ENCODE results near the gene PTTG1IP. TPM values are rescaled to one million over a fixed set of nuclear protein-coding genes. Genes with fewer than 3 reads are reported as not detected.

PTTG1IP gene
- total RNA-seq, 2 donors from 2014 or later = 284 to 303 TPM

GRCh38 chr21:44872323-44872648 is 1.2 kb downstream of the PTTG1IP start:
- Histone ChIP-seq H3K27me3 (no peaks in the 10 kb centered on the region), H3K27ac (peak overlapping the region; percentile 89 to 97), H3K36me3 (peaks cover 2% of the 10 kb centered on the region), H3K4me1 (peaks cover 0 to 72% of the 10 kb centered on the region in 2 donors), H3K4me3 (peak overlapping the region; percentile 89 to 93), H3K9me3 (no peaks in the 10 kb centered on the region)
- TF ChIP-seq CTCF (IDR thresholded peaks at IDR 0.05) = no peak
- no peak for DNase-seq (ENCODE audit: low spot score)

GRCh38 chr21:44871576-44872269 is 1.8 kb downstream of the PTTG1IP start:
- Histone ChIP-seq H3K36me3 (peaks cover 5% of the 10 kb centered on the region), H3K9me3 (no peaks in the 10 kb centered on the region), H3K27me3 (no peaks in the 10 kb centered on the region), H3K4me3 (peak overlapping the region; percentile 89 to 93), H3K4me1 (peaks cover 0 to 77% of the 10 kb centered on the region in 2 donors), H3K27ac (peak overlapping the region; percentile 89 to 97)
- TF ChIP-seq CTCF (IDR thresholded peaks at IDR 0.05) = no peak
- DNase-seq (ENCODE audit: low spot score) = peak; percentile 86

- Histone ChIP-seq H3K27ac (peak overlapping the region; percentile 89 to 97), H3K9me3 (no peaks in the 10 kb centered on the region), H3K36me3 (peaks cover 5% of the 10 kb centered on the region), H3K27me3 (no peaks in the 10 kb centered on the region), H3K4me3 (peak overlapping the region; percentile 89 to 93), H3K4me1 (peaks cover 0 to 80% of the 10 kb centered on the region in 2 donors)
- no peak for DNase-seq (ENCODE audit: low spot score)
- no peak for TF ChIP-seq CTCF (IDR thresholded peaks at IDR 0.05)
These were observed 2.6 kb downstream of the PTTG1IP start for GRCh38 chr21:44870748-44871495.

GRCh38 chr21:44869781-44870747 is 3.4 kb downstream of the PTTG1IP start:
- Histone ChIP-seq H3K27me3 (no peaks in the 10 kb centered on the region), H3K4me3 (peak overlapping the region in 1 of 2 donors; percentile 24), H3K9me3 (no peaks in the 10 kb centered on the region), H3K36me3 (peaks cover 6% of the 10 kb centered on the region), H3K4me1 (peaks cover 0 to 80% of the 10 kb centered on the region in 2 donors), H3K27ac (peak overlapping the region; percentile 89 to 97)
- no peak for TF ChIP-seq CTCF (IDR thresholded peaks at IDR 0.05)
- DNase-seq (ENCODE audit: low spot score) = peak; percentile 86

GRCh38 chr21:44868707-44869106 is 4.8 kb downstream of the PTTG1IP start:
- Histone ChIP-seq H3K4me1 (peaks cover 0 to 77% of the 10 kb centered on the region in 2 donors), H3K36me3 (peaks cover 20% of the 10 kb centered on the region), H3K27me3 (no peaks in the 10 kb centered on the region), H3K9me3 (no peaks in the 10 kb centered on the region), H3K4me3 (no peak overlapping the region), H3K27ac (peak overlapping the region; percentile 89 to 97)
- TF ChIP-seq CTCF (IDR thresholded peaks at IDR 0.05) = no peak
- no peak for DNase-seq (ENCODE audit: low spot score)
